PC-3 (cell line): ENCODE measurements around the gene WDFY3.

Source experiments
- EZH2 ChIP-seq: fragments of 300-600 bp; sonication (generic); IDR thresholded peaks from one replicate; pipeline ENCODE4 v1.6.1; 2017; ENCODE audit warnings: antibody characterized with exemption, mild to moderate bottlenecking, low read length; ENCODE audit not compliant: unreplicated experiment
- TF ChIP-seq, protein P1 (sequence below): fragments of 300-600 bp; sonication (generic); conservative IDR thresholded peaks from 2 replicates; pipeline ENCODE4 v1.5.1; 2017; ENCODE audit warnings: antibody characterized with exemption, low read depth, mild to moderate bottlenecking, low read length

DNA sequence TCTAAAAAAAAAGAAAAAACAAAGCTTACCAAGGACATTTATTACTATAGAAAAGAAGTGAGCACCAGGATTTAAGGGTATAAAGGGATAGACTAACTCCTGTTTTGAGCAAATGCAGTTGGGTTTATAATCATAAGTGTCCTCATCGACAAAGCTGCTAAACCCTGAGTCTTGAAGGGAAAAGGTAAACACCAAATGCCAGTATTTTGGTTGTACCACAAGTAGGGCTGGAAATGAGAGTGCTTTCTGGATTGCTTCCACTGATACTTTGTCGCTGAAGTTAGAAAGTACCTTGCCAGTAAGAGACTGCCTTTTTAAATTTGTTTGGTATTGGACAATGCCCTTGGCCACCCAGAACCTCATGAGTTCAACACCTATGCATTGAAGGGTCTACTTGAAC is 53.7 kb downstream of the WDFY3 start:
- TF ChIP-seq, protein P1, sequence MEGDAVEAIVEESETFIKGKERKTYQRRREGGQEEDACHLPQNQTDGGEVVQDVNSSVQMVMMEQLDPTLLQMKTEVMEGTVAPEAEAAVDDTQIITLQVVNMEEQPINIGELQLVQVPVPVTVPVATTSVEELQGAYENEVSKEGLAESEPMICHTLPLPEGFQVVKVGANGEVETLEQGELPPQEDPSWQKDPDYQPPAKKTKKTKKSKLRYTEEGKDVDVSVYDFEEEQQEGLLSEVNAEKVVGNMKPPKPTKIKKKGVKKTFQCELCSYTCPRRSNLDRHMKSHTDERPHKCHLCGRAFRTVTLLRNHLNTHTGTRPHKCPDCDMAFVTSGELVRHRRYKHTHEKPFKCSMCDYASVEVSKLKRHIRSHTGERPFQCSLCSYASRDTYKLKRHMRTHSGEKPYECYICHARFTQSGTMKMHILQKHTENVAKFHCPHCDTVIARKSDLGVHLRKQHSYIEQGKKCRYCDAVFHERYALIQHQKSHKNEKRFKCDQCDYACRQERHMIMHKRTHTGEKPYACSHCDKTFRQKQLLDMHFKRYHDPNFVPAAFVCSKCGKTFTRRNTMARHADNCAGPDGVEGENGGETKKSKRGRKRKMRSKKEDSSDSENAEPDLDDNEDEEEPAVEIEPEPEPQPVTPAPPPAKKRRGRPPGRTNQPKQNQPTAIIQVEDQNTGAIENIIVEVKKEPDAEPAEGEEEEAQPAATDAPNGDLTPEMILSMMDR, result no peak
- TF ChIP-seq EZH2, result no peak
